Testis (tissue), 3 donors: Measurements from ENCODE around the gene IL1RAPL2. TPM values are rescaled to one million over a fixed set of nuclear protein-coding genes. Genes with fewer than 3 reads are reported as not detected.

Experiments
- DNase-seq: peaks from one replicate; pipeline ENCODE4 v3.0.0-alpha.2; 2019
- H3K27ac ChIP-seq, 2 donors: fragments of 200-600 bp; sonication (generic); one replicate each; pipeline ENCODE4 v1.5.1; 2019
- H3K27me3 ChIP-seq: fragments of 200-600 bp; sonication (generic); one replicate; pipeline ENCODE4 v1.5.1; 2019
- H3K36me3 ChIP-seq: fragments of 200-600 bp; sonication (generic); one replicate; pipeline ENCODE4 v1.5.1; 2017; ENCODE audit warnings: low read depth; ENCODE audit errors: missing control alignments
- H3K4me1 ChIP-seq: fragments of 200-600 bp; sonication (generic); one replicate; pipeline ENCODE4 v1.5.1; 2019
- H3K4me3 ChIP-seq, 2 donors: fragments of 200-600 bp; sonication (generic); one replicate each; pipeline ENCODE4 v1.5.1; 2017 to 2019
- H3K9me3 ChIP-seq: fragments of 200-600 bp; sonication (generic); one replicate; pipeline ENCODE4 v1.5.1; 2017
- CTCF ChIP-seq, 3 experiments: fragments of 450-650 bp in 2 of 3; fragments of 200-600 bp in 1 of 3; sonication (generic) in 1 of 3; IDR thresholded peaks; one replicate each; pipeline ENCODE4 v1.5.1; 2016 to 2019; ENCODE audit warnings: antibody characterized with exemption in 3 of 3, mild to moderate bottlenecking in 2 of 3, moderate library complexity in 1 of 3
- POLR2A ChIP-seq: fragments of 450-650 bp; IDR thresholded peaks from one replicate; pipeline ENCODE4 v1.6.1; 2017; ENCODE audit warnings: antibody characterized with exemption, mild to moderate bottlenecking, moderate library complexity
- WGBS, 2 donors: methylation state at CpG; one replicate each; pipeline ENCODE4 v1.1.5; 2018; 5-methylcytosine and 5-hydroxymethylcytosine counted together
- intact Hi-C: fragments of 100-400 bp; cut with DNase I; formaldehyde crosslinking; loops from one replicate; pipeline ENCODE4 v1.15.1; 2023; ENCODE audit warnings: low total_unique reads
- polyA plus RNA-seq: library from polyadenylated mRNA; stranded (reverse); fragments of 350-450 nt; fragmentation: Illumina TruSeq; extraction: RNeasy Lipid Tissue Mini Kit (QIAGEN cat#74804); gene quantifications from one replicate; pipeline ENCODE4 v1.2.3, GENCODE V29; 2014; ENCODE audit warnings: low read depth, low replicate concordance; ENCODE audit not compliant: insufficient read depth
- total RNA-seq, 2 donors: library from RNA; depleted of rRNA; stranded (reverse); fragments of >200 nt; gene quantifications; one replicate each; pipeline ENCODE4 v1.2.3, GENCODE V29; 2016

Gene IL1RAPL2
- total and polyA plus RNA-seq, 3 donors from 2014 or later = 0.47 to 1.3 (median 1.2) TPM

- H3K27ac ChIP-seq = no peak overlapping the region
- no peaks in the 10 kb centered on the region for H3K36me3 ChIP-seq
- WGBS, 2 donors = 0 to 5% methylated on average over 5 to 22 of the region's 23 CpGs
- no peaks in the 10 kb centered on the region for H3K4me1 ChIP-seq
- H3K4me3 ChIP-seq = no peak overlapping the region
- no peak for DNase-seq
- no peaks in the 10 kb centered on the region for H3K9me3 ChIP-seq
- no peaks in the 10 kb centered on the region for H3K27me3 ChIP-seq
- TF ChIP-seq CTCF (IDR thresholded peaks at IDR 0.05) = no peak
- no peak for TF ChIP-seq POLR2A
- intact Hi-C loops = no loop called here
These were observed 2.4 kb downstream of the IL1RAPL2 start for GRCh38 chrX:104568304-104568915.

- H3K9me3 ChIP-seq = no peaks in the 10 kb centered on the region
- TF ChIP-seq POLR2A = no peak
- TF ChIP-seq CTCF (IDR thresholded peaks at IDR 0.05) = no peak
- no peak overlapping the region for H3K27ac ChIP-seq
- DNase-seq = no peak
- no peaks in the 10 kb centered on the region for H3K4me1 ChIP-seq
- WGBS, 2 donors = 100% methylated on average over 2 of the region's 2 CpGs; no CpG with 5 or more reads in 1 of the 2 donors
- no peak overlapping the region for H3K4me3 ChIP-seq
- H3K36me3 ChIP-seq = no peaks in the 10 kb centered on the region
- H3K27me3 ChIP-seq = no peaks in the 10 kb centered on the region
- intact Hi-C loops = no loop called here
These were observed 52.3 kb downstream of the IL1RAPL2 start for GRCh38 chrX:104618106-104618895.

- intact Hi-C loops = no loop called here
- Histone ChIP-seq H3K27me3 (no peaks in the 10 kb centered on the region), H3K9me3 (no peaks in the 10 kb centered on the region), H3K4me1 (no peaks in the 10 kb centered on the region), H3K27ac (no peak overlapping the region), H3K36me3 (no peaks in the 10 kb centered on the region), H3K4me3 (no peak overlapping the region)
- TF ChIP-seq CTCF (IDR thresholded peaks at IDR 0.05) (no peak), POLR2A (no peak)
- DNase-seq = no peak
- WGBS, 2 donors = 50 to 80% methylated on average over 1 of the region's 1 CpG
These were observed 55.8 kb downstream of the IL1RAPL2 start for GRCh38 chrX:104621781-104622180.

- Histone ChIP-seq H3K9me3 (no peaks in the 10 kb centered on the region), H3K4me3 (no peak overlapping the region), H3K4me1 (no peaks in the 10 kb centered on the region), H3K27ac (no peak overlapping the region), H3K36me3 (no peaks in the 10 kb centered on the region), H3K27me3 (no peaks in the 10 kb centered on the region)
- WGBS, 2 donors = 80 to 100% methylated on average over 1 of the region's 4 CpGs
- TF ChIP-seq POLR2A = no peak
- no peak for TF ChIP-seq CTCF (IDR thresholded peaks at IDR 0.05)
- DNase-seq = no peak
- intact Hi-C loops = no loop called here
These were observed 75.2 kb downstream of the IL1RAPL2 start for GRCh38 chrX:104641176-104641575.
